ENCODE measurements around the gene ABHD8. TPM values are rescaled to one million over a fixed set of nuclear protein-coding genes. Genes with fewer than 3 reads are reported as not detected.

ABHD8 gene
- total RNA-seq, 1 donor from 2014 or later, result 5.1 TPM

GRCh38 chr19:17242431-17243208 is 60.6 kb downstream of the ABHD8 start:
- no peak for DNase-seq (ENCODE audit: low read depth in 2 of 2)

Other genes with a start within 250 kb of the ABHD8 start
- gene HAUS8, start 228.0 kb downstream of the ABHD8 start, total RNA-seq, result 2.8 and 4.4 TPM in 2 replicates
- 27.1 and 38.3 TPM in 2 replicates for gene MYO9B, start 227.6 kb downstream of the ABHD8 start, total RNA-seq
- gene USE1, start 88.1 kb downstream of the ABHD8 start, total RNA-seq, result 11.6 and 15.4 TPM in 2 replicates
- gene OCEL1, start 77.2 kb downstream of the ABHD8 start, total RNA-seq, result 2.1 and 7.0 TPM in 2 replicates
- 31.6 and 32.9 TPM in 2 replicates for gene NR2F6, start 57.5 kb downstream of the ABHD8 start, total RNA-seq
- gene USHBP1, start 38.7 kb downstream of the ABHD8 start, total RNA-seq, result 20.9 and 37.4 TPM in 2 replicates
- gene BABAM1, start 36.0 kb downstream of the ABHD8 start, total RNA-seq, result 80.7 and 95.3 TPM in 2 replicates
- gene ANKLE1, start 21.5 kb downstream of the ABHD8 start, total RNA-seq, result 0.51 and 0.63 TPM in 2 replicates
- gene MRPL34, start 2.4 kb upstream of the ABHD8 start, total RNA-seq, result 42.1 and 46.1 TPM in 2 replicates
- 18.2 and 24.5 TPM in 2 replicates for gene DDA1, start 6.1 kb upstream of the ABHD8 start, total RNA-seq
- 1.8 and 2.8 TPM in 2 replicates for gene ANO8, start 31.4 kb upstream of the ABHD8 start, total RNA-seq
- gene GTPBP3, start 34.1 kb upstream of the ABHD8 start, total RNA-seq, result 7.6 and 9.1 TPM in 2 replicates
- 5.9 and 21.2 TPM in 2 replicates for gene PLVAP, start 73.9 kb upstream of the ABHD8 start, total RNA-seq
- not detected in 2 replicates for gene CCDC194, start 90.8 kb upstream of the ABHD8 start, total RNA-seq
- 1.9 and 4.0 TPM in 2 replicates for gene BST2, start 102.2 kb upstream of the ABHD8 start, total RNA-seq
- 29.4 and 41.7 TPM in 2 replicates for gene MVB12A, start 116.6 kb upstream of the ABHD8 start, total RNA-seq
- not detected in 2 replicates for gene TMEM221, start 145.2 kb upstream of the ABHD8 start, total RNA-seq
- gene NXNL1, start 157.5 kb upstream of the ABHD8 start, total RNA-seq, result not detected in 2 replicates
- 13.2 and 22.4 TPM in 2 replicates for gene SLC27A1, start 167.1 kb upstream of the ABHD8 start, total RNA-seq
- 32.6 and 80.5 TPM in 2 replicates for gene PGLS, start 208.2 kb upstream of the ABHD8 start, total RNA-seq